Panc1 (cell line): ENCODE data around the gene PHEX. TPM values are rescaled to one million over a fixed set of nuclear protein-coding genes. Genes with fewer than 3 reads are reported as not detected.

Experiments used
- ATAC-seq: fragments of 200-7000 bp; cut with Tn5 transposase; 2 replicates; pipeline ENCODE4 v1.9.1; 2020; ENCODE audit warnings: mild to moderate bottlenecking, moderate library complexity
- BruUV-seq: library from RNA; stranded (reverse); fragments of 400-500 nt; replicated peaks from 2 replicates; lab custom pipeline; 2021; lab: Mats Ljungman, UMichigan
- CTCF ChIA-PET: fragments of 300-600 bp; sonication (Branson Sonifier 250); formaldehyde crosslinking; loops from one replicate; lab custom pipeline; 2022; ENCODE audit warnings: antibody characterized with exemption; lab: Charles Lee
- POLR2A ChIA-PET: fragments of 300-600 bp; sonication (Branson Sonifier 250); formaldehyde crosslinking; loops from one replicate; lab custom pipeline; 2022; ENCODE audit warnings: antibody characterized with exemption; lab: Charles Lee
- DNase-seq: peaks from one replicate; pipeline ENCODE4 v3.0.0-alpha.2; 2010; ENCODE audit warnings: low read depth, low spot score
- H3K27ac ChIP-seq: 2 replicates; pipeline ENCODE4 v1.5.1; 2011; ENCODE audit warnings: mild to moderate bottlenecking, low read length, inconsistent platforms
- H3K27me3 ChIP-seq: fragments of 200-500 bp; sonication (Bioruptor generic); 2 replicates; pipeline ENCODE4 v1.6.0; 2014; ENCODE audit warnings: low read length, inconsistent platforms; ENCODE audit not compliant: control insufficient read depth, insufficient read depth
- H3K36me3 ChIP-seq: fragments of 200-500 bp; sonication (Bioruptor generic); 2 replicates; pipeline ENCODE4 v1.5.1; 2014; ENCODE audit warnings: inconsistent platforms, mild to moderate bottlenecking, low read length, moderate library complexity; ENCODE audit not compliant: control insufficient read depth, insufficient read depth
- H3K4me1 ChIP-seq: 2 replicates; pipeline ENCODE4 v1.5.1; 2011; ENCODE audit warnings: inconsistent platforms, mild to moderate bottlenecking, low read length, moderate library complexity; ENCODE audit not compliant: control insufficient read depth, insufficient read depth
- H3K4me3 ChIP-seq, 2 experiments: 2 replicates each; pipeline ENCODE4 v1.5.1; 2011 to 2012; ENCODE audit warnings: low read depth in 2 of 2, low read length in 2 of 2, mild to moderate bottlenecking in 2 of 2, inconsistent platforms in 1 of 2, moderate library complexity in 1 of 2
- H3K9me3 ChIP-seq: fragments of 200-500 bp; sonication (Bioruptor generic); 2 replicates; pipeline ENCODE4 v1.5.1; 2014; ENCODE audit warnings: low read depth, mild to moderate bottlenecking, inconsistent platforms, low read length, moderate library complexity; ENCODE audit not compliant: control insufficient read depth, insufficient read depth
- CTCF ChIP-seq: fragments of 450-650 bp; IDR thresholded peaks from 2 replicates; pipeline ENCODE4 v1.5.1; 2017; ENCODE audit warnings: mild to moderate bottlenecking
- POLR2AphosphoS5 ChIP-seq: IDR thresholded peaks from 2 replicates; pipeline ENCODE4 v1.6.1; 2012; ENCODE audit warnings: mild to moderate bottlenecking, low read depth, low read length, moderate library complexity
- REST ChIP-seq, 2 experiments: IDR thresholded peaks; 2 replicates each; pipeline ENCODE4 v1.6.1; 2011 to 2012; ENCODE audit warnings: low read depth in 2 of 2, control low read depth in 1 of 2, low read length in 1 of 2, mild to moderate bottlenecking in 1 of 2, moderate library complexity in 1 of 2; ENCODE audit not compliant: insufficient read depth in 1 of 2
- SIN3A ChIP-seq: IDR thresholded peaks from 2 replicates; pipeline ENCODE4 v1.6.1; 2012; ENCODE audit warnings: low read depth, mild to moderate bottlenecking, low read length, moderate library complexity, borderline replicate concordance; ENCODE audit not compliant: insufficient read depth
- TCF7L2 ChIP-seq: IDR thresholded peaks from 2 replicates; pipeline ENCODE4 v1.6.1; 2011; ENCODE audit warnings: mild to moderate bottlenecking, low read depth, low read length, inconsistent platforms
- in situ Hi-C: cut with HindIII; loops from 2 replicates; pipeline ENCODE4 v1.10.0; 2016; ENCODE audit warnings: low sequenced_read_pairs, low pct_unique_long_range_greater_than_20kb
- intact Hi-C: fragments of 100-400 bp; cut with micrococcal nuclease; formaldehyde crosslinking; loops from one replicate; pipeline ENCODE4 v1.10.0; 2022; ENCODE audit not compliant: unreplicated experiment
- total RNA-seq: library from RNA; stranded (reverse); gene quantifications from one replicate; pipeline ENCODE4 v1.2.1, GENCODE V29; 2021; ENCODE audit not compliant: unreplicated experiment

Gene PHEX
- total RNA-seq, 1 experiment from 2014 or later = 0.23 TPM

GRCh38 chrX:22037911-22038537 is 5.9 kb downstream of the PHEX start:
- TF ChIP-seq TCF7L2 (no peak), SIN3A (no peak), POLR2AphosphoS5 (no peak), REST (IDR thresholded peaks at IDR 0.05; ENCODE audit: insufficient read depth in 1 of 2, low read depth in 2 of 2, low read length in 1 of 2) (no peak), CTCF (no peak)
- Histone ChIP-seq H3K27me3 (no peaks in the 10 kb centered on the region), H3K36me3 (no peaks in the 10 kb centered on the region), H3K4me3 (no peak overlapping the region), H3K27ac (no peak overlapping the region), H3K9me3 (no peaks in the 10 kb centered on the region), H3K4me1 (no peaks in the 10 kb centered on the region)
- CTCF ChIA-PET = no interaction called here
- no peak for ATAC-seq
- no peak for DNase-seq
- BruUV-seq = no TSS peak
- intact Hi-C loops = no loop called here
- POLR2A ChIA-PET = no interaction called here
- in situ Hi-C loops = no loop called here

GRCh38 chrX:22039541-22039940 is 7.4 kb downstream of the PHEX start:
- DNase-seq (no peak), ATAC-seq (no peak)
- Histone ChIP-seq H3K4me1 (no peaks in the 10 kb centered on the region), H3K27me3 (no peaks in the 10 kb centered on the region), H3K4me3 (no peak overlapping the region), H3K9me3 (no peaks in the 10 kb centered on the region), H3K27ac (no peak overlapping the region), H3K36me3 (no peaks in the 10 kb centered on the region)
- ChIA-PET CTCF (no interaction called here), POLR2A (no interaction called here)
- BruUV-seq = no TSS peak
- in situ Hi-C loops = no loop called here
- intact Hi-C loops = no loop called here
- TF ChIP-seq TCF7L2 (no peak), CTCF (no peak), POLR2AphosphoS5 (no peak), REST (IDR thresholded peaks at IDR 0.05; ENCODE audit: insufficient read depth in 1 of 2, low read depth in 2 of 2, low read length in 1 of 2) (no peak), SIN3A (no peak)
